ENCODE data around the gene SPRYD3. TPM values are rescaled to one million over a fixed set of nuclear protein-coding genes. Genes with fewer than 3 reads are reported as not detected.
"Not testable (repeated sequence)": the region's sequence is repeated elsewhere in the genome, so short reads cannot be mapped to it uniquely, and the experiment has no call there.

Gene SPRYD3
- total RNA-seq, 1 donor: 26.8 TPM

DNA sequence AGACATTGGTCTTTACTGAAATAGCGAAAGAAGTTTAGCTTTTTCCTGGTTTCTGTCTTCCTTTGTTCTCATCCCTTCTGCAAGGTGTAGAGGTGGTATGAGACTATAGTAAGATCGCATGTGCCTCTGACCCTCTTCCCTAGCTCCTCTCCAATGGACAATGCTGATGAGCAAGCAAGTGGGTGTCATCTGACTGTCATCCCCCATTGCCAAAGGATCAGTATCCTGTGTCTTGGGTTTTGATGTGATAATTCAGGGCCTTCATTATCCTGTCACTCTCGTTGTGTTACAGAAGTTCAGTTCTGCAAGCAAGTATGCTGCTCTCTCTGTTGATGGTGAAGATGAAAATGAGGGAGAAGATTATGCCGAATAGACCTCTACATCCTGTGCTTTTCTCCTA lies 39.3 kb downstream of the SPRYD3 start:
- Histone ChIP-seq H3K4me1 (ENCODE audit: insufficient read depth, low read length) (peaks cover 7% of the 10 kb centered on the region), H4K20me1 (ENCODE audit: insufficient read depth, low read length) (peaks cover 3% of the 10 kb centered on the region), H3K4me3 (ENCODE audit: insufficient read depth, low read length) (no peak overlapping the region), H3K9me3 (ENCODE audit: low read depth, low read length) (no peaks in the 10 kb centered on the region), H3K79me2 (ENCODE audit: insufficient read depth, low read length) (peaks cover 4% of the 10 kb centered on the region), H3K27ac (ENCODE audit: low read depth, low read length) (no peak overlapping the region), H2AFZ (ENCODE audit: low read length) (no peak overlapping the region), H3K36me3 (ENCODE audit: insufficient read depth, low read length) (peaks cover 57% of the 10 kb centered on the region), H3K4me2 (ENCODE audit: insufficient read depth, low read length) (no peak overlapping the region), H3K27me3 (ENCODE audit: insufficient read depth, low read length) (no peaks in the 10 kb centered on the region)
- no peak for DNase-seq (ENCODE audit: insufficient read length, low spot score, missing footprints)
- TF ChIP-seq, protein P1, sequence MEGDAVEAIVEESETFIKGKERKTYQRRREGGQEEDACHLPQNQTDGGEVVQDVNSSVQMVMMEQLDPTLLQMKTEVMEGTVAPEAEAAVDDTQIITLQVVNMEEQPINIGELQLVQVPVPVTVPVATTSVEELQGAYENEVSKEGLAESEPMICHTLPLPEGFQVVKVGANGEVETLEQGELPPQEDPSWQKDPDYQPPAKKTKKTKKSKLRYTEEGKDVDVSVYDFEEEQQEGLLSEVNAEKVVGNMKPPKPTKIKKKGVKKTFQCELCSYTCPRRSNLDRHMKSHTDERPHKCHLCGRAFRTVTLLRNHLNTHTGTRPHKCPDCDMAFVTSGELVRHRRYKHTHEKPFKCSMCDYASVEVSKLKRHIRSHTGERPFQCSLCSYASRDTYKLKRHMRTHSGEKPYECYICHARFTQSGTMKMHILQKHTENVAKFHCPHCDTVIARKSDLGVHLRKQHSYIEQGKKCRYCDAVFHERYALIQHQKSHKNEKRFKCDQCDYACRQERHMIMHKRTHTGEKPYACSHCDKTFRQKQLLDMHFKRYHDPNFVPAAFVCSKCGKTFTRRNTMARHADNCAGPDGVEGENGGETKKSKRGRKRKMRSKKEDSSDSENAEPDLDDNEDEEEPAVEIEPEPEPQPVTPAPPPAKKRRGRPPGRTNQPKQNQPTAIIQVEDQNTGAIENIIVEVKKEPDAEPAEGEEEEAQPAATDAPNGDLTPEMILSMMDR (IDR thresholded peaks at IDR 0.05; ENCODE audit: extremely low read depth, low read depth, low read length): no peak

DNA sequence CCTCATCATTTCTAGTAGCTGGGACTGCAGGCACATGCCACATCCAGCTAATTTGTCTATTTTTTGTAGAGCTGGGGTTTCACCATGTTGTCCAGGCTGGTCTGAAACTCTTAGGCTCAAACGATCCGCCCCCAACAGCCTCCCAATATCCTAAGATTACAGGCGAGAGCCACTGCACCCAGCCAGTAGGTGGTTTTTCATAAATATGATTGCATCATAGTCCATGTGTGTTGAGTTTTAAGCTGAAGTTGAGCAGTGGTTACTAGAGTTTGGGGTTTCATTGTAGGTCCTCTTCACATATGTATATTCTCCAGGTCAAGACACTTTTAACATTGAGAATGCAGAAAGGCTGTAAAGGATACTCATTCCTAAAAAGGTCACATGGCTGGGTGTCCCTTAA lies 42.4 kb downstream of the SPRYD3 start:
- H4K20me1 ChIP-seq (ENCODE audit: insufficient read depth, low read length): peaks cover 3% of the 10 kb centered on the region
- DNase-seq (ENCODE audit: insufficient read length, low spot score, missing footprints): no peak
- H3K9me3 ChIP-seq (ENCODE audit: low read depth, low read length): no peaks in the 10 kb centered on the region
- H3K4me3 ChIP-seq (ENCODE audit: insufficient read depth, low read length): no peak overlapping the region
- H3K27me3 ChIP-seq (ENCODE audit: insufficient read depth, low read length): no peaks in the 10 kb centered on the region
- H3K27ac ChIP-seq (ENCODE audit: low read depth, low read length): no peak overlapping the region
- H3K4me2 ChIP-seq (ENCODE audit: insufficient read depth, low read length): no peak overlapping the region
- H2AFZ ChIP-seq (ENCODE audit: low read length): no peak overlapping the region
- H3K4me1 ChIP-seq (ENCODE audit: insufficient read depth, low read length): peaks cover 2% of the 10 kb centered on the region
- TF ChIP-seq, protein P1 (IDR thresholded peaks at IDR 0.05; ENCODE audit: extremely low read depth, low read depth, low read length): no peak
- peaks cover 79% of the 10 kb centered on the region for H3K36me3 ChIP-seq (ENCODE audit: insufficient read depth, low read length)
- H3K79me2 ChIP-seq (ENCODE audit: insufficient read depth, low read length): peaks cover 15% of the 10 kb centered on the region

DNA sequence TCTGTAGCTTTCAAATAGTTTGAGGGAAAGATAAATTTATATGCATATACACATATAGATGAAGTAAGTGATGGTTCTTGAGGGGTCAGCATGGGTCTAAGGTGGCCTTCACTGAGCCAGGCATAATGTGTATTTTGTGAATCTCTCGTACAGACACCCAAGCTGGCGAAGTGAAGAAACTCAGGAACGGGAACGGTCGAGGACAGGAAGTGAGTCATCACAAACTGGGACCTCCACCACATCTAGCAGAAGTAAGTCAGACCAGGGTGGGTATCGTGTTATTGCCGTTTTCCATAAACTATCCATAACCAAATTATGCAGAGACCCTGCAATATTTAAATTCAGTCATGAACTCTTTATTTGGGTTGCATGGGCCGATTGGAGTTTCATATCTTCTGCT lies 44.7 kb downstream of the SPRYD3 start:
- Histone ChIP-seq H3K4me2 (ENCODE audit: insufficient read depth, low read length) (no peak overlapping the region), H4K20me1 (ENCODE audit: insufficient read depth, low read length) (peaks cover 3% of the 10 kb centered on the region), H3K4me1 (ENCODE audit: insufficient read depth, low read length) (peaks cover 2% of the 10 kb centered on the region), H3K27ac (ENCODE audit: low read depth, low read length) (peak overlapping the region; percentile 28), H3K9me3 (ENCODE audit: low read depth, low read length) (no peaks in the 10 kb centered on the region), H3K36me3 (ENCODE audit: insufficient read depth, low read length) (peaks cover 86% of the 10 kb centered on the region), H3K4me3 (ENCODE audit: insufficient read depth, low read length) (no peak overlapping the region), H3K27me3 (ENCODE audit: insufficient read depth, low read length) (no peaks in the 10 kb centered on the region), H2AFZ (ENCODE audit: low read length) (no peak overlapping the region), H3K79me2 (ENCODE audit: insufficient read depth, low read length) (peaks cover 28% of the 10 kb centered on the region)
- no peak for DNase-seq (ENCODE audit: insufficient read length, low spot score, missing footprints)
- TF ChIP-seq, protein P1 (IDR thresholded peaks at IDR 0.05; ENCODE audit: extremely low read depth, low read depth, low read length): no peak

DNA sequence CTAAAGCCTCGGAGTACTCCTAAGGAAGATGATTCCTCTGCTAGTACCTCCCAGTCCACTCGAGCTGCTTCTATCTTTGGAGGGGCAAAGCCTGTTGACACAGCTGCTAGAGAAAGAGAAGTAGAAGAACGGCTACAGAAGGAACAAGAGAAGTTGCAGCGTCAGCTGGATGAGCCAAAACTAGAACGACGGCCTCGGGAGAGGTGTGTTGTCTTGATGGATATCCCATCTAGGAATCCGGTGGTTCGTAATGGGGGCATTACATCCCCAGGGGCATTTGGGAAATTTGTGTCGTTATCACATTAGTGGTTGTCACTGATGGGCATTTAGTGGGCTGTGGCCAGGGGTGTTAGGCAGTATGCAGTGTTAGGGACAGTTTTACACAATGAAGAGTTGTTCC lies 45.4 kb downstream of the SPRYD3 start:
- H3K9me3 ChIP-seq (ENCODE audit: low read depth, low read length); H3K4me3 ChIP-seq (ENCODE audit: insufficient read depth, low read length); H3K4me1 ChIP-seq (ENCODE audit: insufficient read depth, low read length); H3K27me3 ChIP-seq (ENCODE audit: insufficient read depth, low read length); H3K4me2 ChIP-seq (ENCODE audit: insufficient read depth, low read length); DNase-seq (ENCODE audit: insufficient read length, low spot score, missing footprints); H3K27ac ChIP-seq (ENCODE audit: low read depth, low read length); H2AFZ ChIP-seq (ENCODE audit: low read length); H4K20me1 ChIP-seq (ENCODE audit: insufficient read depth, low read length): not testable (repeated sequence)
- H3K36me3 ChIP-seq (ENCODE audit: insufficient read depth, low read length): peaks cover 86% of the 10 kb centered on the region
- peaks cover 28% of the 10 kb centered on the region for H3K79me2 ChIP-seq (ENCODE audit: insufficient read depth, low read length)

All from osteoblast (primary cell).